Right cardiac atrium (tissue), 5 donors: Measurements from ENCODE around the gene IRF2BPL. TPM values are rescaled to one million over a fixed set of nuclear protein-coding genes. Genes with fewer than 3 reads are reported as not detected.
A peak's percentile ranks its signal among the peaks of the same experiment; 100 is the strongest.
"Not testable (repeated sequence)": the region's sequence is repeated elsewhere in the genome, so short reads cannot be mapped to it uniquely, and the experiment has no call there.

Experiments used
- ATAC-seq, 2 donors: fragments of 200-7000 bp; cut with Tn5 transposase; one replicate each; pipeline versions ENCODE4 v1.8.0 to v1.9.1; 2020; ENCODE audit warnings: moderate library complexity in 2 of 2, mild to moderate bottlenecking in 1 of 2
- DNase-seq, 3 donors: peaks; one replicate each; pipeline ENCODE4 v3.0.0-alpha.2; 2020
- H3K27ac ChIP-seq: one replicate; pipeline ENCODE4 v1.5.1; 2013; ENCODE audit warnings: mild to moderate bottlenecking, low read length, control low read depth, moderate library complexity
- H3K27me3 ChIP-seq: one replicate; pipeline ENCODE4 v1.6.1; 2013; ENCODE audit not compliant: control insufficient read depth, insufficient read depth
- H3K4me1 ChIP-seq: one replicate; pipeline ENCODE4 v1.6.1; 2013; ENCODE audit warnings: low read length; ENCODE audit not compliant: control insufficient read depth, insufficient read depth
- H3K4me3 ChIP-seq: one replicate; pipeline ENCODE4 v1.5.1; 2013; ENCODE audit warnings: low read length, control low read depth
- H3K9me3 ChIP-seq: one replicate; pipeline ENCODE4 v1.6.1; 2013; ENCODE audit warnings: low read length; ENCODE audit not compliant: control insufficient read depth
- WGBS: extraction: QIAGEN DNeasy Blood & Tissue Kit; methylation state at CpG from one replicate; pipeline ENCODE4 v1.1.7; 2013; 5-methylcytosine and 5-hydroxymethylcytosine counted together
- intact Hi-C, 4 donors: fragments of 100-400 bp; cut with DNase I; formaldehyde crosslinking; loops; one replicate each; pipeline versions ENCODE4 v1.11.0 to v1.14.0; 2022 to 2023
- polyA plus RNA-seq: library from polyadenylated mRNA; stranded (reverse); fragments of 200-250 nt; gene quantifications from one replicate; pipeline ENCODE4 v1.2.3, GENCODE V29; 2013
- total RNA-seq, 4 donors: library from RNA; stranded (reverse); fragmentation: NEBNext Ultra II Directional; extraction: Animal tissue kit (Norgen Biotek cat#: 25700); gene quantifications; one replicate each; pipeline ENCODE4 v1.2.1, GENCODE V29; 2021
- donor health status: healthy with polysubstance abuse.
- donor health status: DM: no; HTN: yes; CAD: no.
- donor health status: DM: no; HTN: no; CAD: no.
- donor health status: DM: no; HTN: yes; CAD: no; lungs with severe emphysema.
- donor health status: DM: yes; HTN: yes; CAD: no.

IRF2BPL gene
- total and polyA plus RNA-seq, 5 donors = 22.0 to 61.2 (median 49.2) TPM

DNA sequence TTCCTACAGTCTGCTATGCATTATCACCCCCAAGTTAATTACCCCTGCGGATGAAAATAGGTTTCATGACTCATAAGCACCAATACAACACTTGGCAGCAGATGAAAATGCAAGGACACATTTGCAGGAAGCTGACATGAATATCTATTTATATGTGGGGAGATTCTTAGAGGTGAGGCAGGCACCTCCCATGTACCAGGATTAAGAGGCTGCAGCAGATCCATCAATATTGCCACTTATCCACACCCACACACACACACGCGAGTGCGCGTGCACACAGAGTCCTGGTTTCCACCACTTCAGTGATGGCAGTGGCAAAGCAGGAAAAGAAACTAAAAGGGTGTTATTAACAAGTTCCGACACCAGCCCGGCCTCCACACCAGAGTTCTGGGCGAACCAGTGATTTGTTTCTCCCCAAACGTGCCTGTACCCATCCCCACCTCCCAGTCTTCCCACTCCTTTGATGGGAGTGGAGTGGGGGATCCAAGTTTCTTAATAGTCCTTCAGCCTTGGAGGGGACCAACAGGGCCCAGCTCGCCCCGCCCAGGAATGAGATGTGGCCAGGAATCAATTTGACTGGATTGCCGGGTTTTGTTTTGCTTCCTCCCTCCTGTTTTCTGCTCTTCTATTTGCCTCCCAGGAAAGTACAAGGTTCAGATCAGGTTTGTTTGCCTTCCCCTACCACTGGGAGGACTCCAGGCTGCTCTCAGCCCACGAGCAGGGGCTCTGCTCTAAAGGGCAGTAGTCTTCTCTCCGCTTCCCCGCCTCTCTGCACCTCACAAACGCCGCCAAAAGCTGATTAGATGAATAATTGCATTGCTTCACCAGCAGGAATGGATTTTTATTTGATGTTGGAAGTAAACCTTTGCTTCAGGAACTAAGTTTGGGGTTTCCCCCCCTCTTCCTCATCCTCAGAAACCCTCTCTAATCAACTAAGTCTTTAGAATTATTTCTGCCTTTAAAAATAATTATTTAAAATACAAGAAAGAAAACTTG, 5.2 kb downstream of the IRF2BPL start:
- DNase-seq (peak in 2 of 3 donors; percentile 62 to 68), ATAC-seq (peak; percentile 3 to 10)
- Histone ChIP-seq H3K27me3 (no peaks in the 10 kb centered on the region), H3K27ac (peak overlapping the region; percentile 94), H3K4me3 (peak overlapping the region; percentile 95), H3K9me3 (no peaks in the 10 kb centered on the region), H3K4me1 (peaks cover 9% of the 10 kb centered on the region)
- intact Hi-C loops = loop anchor here in 2 of 4 donors (5.0 to 10.0 kb wide), 2 partner anchors 71 to 108 kb away; no protein-coding TSS in a partner anchor
- WGBS = 27% methylated on average over 17 of the region's 17 CpGs

DNA sequence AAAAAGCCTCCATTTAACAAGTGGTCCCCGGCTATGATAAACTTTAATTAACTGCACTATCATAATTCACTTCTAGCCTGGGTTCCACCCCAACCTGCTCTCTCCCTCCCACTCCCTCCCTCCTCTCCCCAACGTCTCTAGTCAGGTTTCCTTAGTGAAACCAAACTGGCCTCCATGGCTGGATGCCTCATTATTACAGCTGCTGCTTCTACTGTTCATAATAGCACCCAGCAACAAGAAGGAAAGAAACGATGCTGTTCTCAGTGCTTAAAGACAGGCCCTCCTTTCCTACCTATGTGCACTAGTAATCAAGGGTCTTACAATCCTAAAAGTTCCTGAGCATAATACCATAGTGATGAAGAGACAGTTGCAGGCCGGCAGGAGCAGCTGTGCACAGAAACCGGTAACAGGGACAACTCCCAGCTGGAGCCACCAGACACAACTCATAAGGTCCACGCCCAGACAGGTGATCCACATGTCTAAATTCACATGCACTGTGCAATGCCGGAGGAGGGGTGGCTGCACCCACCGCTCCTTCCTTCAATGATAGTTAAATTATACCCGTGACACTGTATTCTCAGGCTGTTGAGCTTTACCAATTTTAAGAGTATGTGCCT, 6.2 kb downstream of the IRF2BPL start:
- WGBS = 60% methylated on average over 9 of the region's 9 CpGs
- Histone ChIP-seq H3K27me3 (no peaks in the 10 kb centered on the region), H3K4me3 (no peak overlapping the region), H3K27ac (peak overlapping the region; percentile 79), H3K4me1 (peaks cover 9% of the 10 kb centered on the region), H3K9me3 (no peaks in the 10 kb centered on the region)
- no peak for ATAC-seq
- intact Hi-C loops = loop anchor here in 2 of 4 donors (5.0 to 10.0 kb wide), 2 partner anchors 70 to 108 kb away; no protein-coding TSS in a partner anchor
- DNase-seq = no peak

GRCh38 chr14:77021424-77021823, 7.1 kb downstream of the IRF2BPL start:
- not testable (repeated sequence) for DNase-seq, H3K4me1 ChIP-seq, H3K9me3 ChIP-seq, H3K4me3 ChIP-seq, H3K27me3 ChIP-seq, ATAC-seq
- 95% methylated on average over 11 of the region's 11 CpGs for WGBS
- H3K27ac ChIP-seq = peak overlapping the region; percentile 6
- intact Hi-C loops = loop anchor here in 2 of 4 donors (5.0 to 10.0 kb wide), 2 partner anchors 69 to 107 kb away; no protein-coding TSS in a partner anchor

GRCh38 chr14:77018785-77019184, 9.7 kb downstream of the IRF2BPL start:
- peaks cover 10% of the 10 kb centered on the region for H3K4me1 ChIP-seq
- ATAC-seq (no peak), DNase-seq (no peak)
- no peaks in the 10 kb centered on the region for H3K27me3 ChIP-seq
- H3K27ac ChIP-seq = no peak overlapping the region
- no peak overlapping the region for H3K4me3 ChIP-seq
- intact Hi-C loops = no loop called here
- 92% methylated on average over 3 of the region's 3 CpGs for WGBS
- H3K9me3 ChIP-seq = no peaks in the 10 kb centered on the region

DNA sequence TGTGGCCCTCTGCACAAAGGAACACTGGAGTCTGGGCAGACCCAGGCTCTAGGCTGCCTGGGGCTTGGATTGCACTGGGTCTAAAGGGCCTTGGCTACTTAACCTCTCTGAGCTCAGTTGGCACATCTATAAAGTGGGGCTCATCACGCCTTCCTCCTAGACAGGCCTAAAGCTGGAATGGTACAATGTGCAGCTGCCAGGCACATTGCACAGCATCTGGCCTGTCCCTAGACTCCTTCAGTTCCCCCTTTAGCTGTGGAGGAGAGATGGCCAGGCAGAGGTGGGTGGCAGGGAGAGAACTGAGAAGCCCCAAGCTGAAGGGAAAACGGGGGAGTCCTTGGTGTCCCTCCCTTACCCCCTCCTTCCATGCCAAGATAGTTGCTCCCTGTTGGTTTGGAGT, 10.8 kb downstream of the IRF2BPL start:
- peaks cover 10% of the 10 kb centered on the region for H3K4me1 ChIP-seq
- H3K9me3 ChIP-seq = no peaks in the 10 kb centered on the region
- WGBS = 69% methylated on average over 2 of the region's 2 CpGs
- peak in 1 of 3 donors; percentile 14 for DNase-seq
- no peaks in the 10 kb centered on the region for H3K27me3 ChIP-seq
- intact Hi-C loops = no loop called here
- no peak for ATAC-seq
- no peak overlapping the region for H3K27ac ChIP-seq
- no peak overlapping the region for H3K4me3 ChIP-seq

GRCh38 chr14:77014734-77015133, 13.8 kb downstream of the IRF2BPL start:
- H3K27me3 ChIP-seq = no peaks in the 10 kb centered on the region
- H3K27ac ChIP-seq = peak overlapping the region; percentile 63
- DNase-seq (no peak), ATAC-seq (no peak)
- intact Hi-C loops = no loop called here
- H3K4me3 ChIP-seq = no peak overlapping the region
- no peaks in the 10 kb centered on the region for H3K9me3 ChIP-seq
- H3K4me1 ChIP-seq = peaks cover 10% of the 10 kb centered on the region
- 94% methylated on average over 7 of the region's 7 CpGs for WGBS

GRCh38 chr14:77014004-77014604, 14.4 kb downstream of the IRF2BPL start:
- peak; percentile 88 to 90 for ATAC-seq
- H3K27ac ChIP-seq = peak overlapping the region; percentile 63
- intact Hi-C loops = no loop called here
- no peaks in the 10 kb centered on the region for H3K9me3 ChIP-seq
- H3K27me3 ChIP-seq = no peaks in the 10 kb centered on the region
- peaks cover 10% of the 10 kb centered on the region for H3K4me1 ChIP-seq
- WGBS = 40% methylated on average over 9 of the region's 9 CpGs
- H3K4me3 ChIP-seq = no peak overlapping the region
- DNase-seq = peak; percentile 61 to 88 (median 86)

DNA sequence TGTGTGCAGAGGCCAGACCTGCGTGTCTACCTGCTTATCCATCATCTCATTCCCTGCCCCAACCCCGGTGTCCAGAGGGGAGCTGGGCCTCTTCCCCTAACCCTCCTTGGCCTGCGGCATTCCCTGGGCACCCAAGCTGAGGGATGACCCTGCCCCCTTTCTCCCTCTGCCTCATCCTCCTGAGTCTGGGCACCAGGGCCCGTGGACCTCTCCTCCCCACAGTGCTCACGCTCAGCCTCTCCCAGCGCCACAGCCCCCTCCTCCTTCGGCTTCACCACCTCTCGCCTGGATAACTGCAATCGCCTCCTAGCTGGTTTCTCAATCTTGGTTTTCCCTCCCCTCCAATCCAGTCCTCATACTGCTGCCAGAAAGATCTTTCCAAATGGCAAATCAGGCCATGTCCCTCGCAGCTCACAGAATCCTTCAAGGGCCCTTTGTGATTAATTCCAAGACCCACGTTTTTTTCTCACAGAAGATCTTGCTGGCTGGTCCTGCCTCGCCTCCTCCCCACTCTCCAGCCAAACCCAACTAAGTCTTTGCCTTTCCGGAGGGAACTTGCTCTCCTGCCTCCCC, 16.2 kb downstream of the IRF2BPL start:
- no peaks in the 10 kb centered on the region for H3K27me3 ChIP-seq
- intact Hi-C loops = no loop called here
- ATAC-seq = peak; percentile 8 to 21
- H3K4me1 ChIP-seq = peaks cover 14% of the 10 kb centered on the region
- H3K4me3 ChIP-seq = no peak overlapping the region
- no peaks in the 10 kb centered on the region for H3K9me3 ChIP-seq
- 64% methylated on average over 13 of the region's 13 CpGs for WGBS
- DNase-seq = peak; percentile 32 to 70 (median 66)
- H3K27ac ChIP-seq = peak overlapping the region; percentile 9

DNA sequence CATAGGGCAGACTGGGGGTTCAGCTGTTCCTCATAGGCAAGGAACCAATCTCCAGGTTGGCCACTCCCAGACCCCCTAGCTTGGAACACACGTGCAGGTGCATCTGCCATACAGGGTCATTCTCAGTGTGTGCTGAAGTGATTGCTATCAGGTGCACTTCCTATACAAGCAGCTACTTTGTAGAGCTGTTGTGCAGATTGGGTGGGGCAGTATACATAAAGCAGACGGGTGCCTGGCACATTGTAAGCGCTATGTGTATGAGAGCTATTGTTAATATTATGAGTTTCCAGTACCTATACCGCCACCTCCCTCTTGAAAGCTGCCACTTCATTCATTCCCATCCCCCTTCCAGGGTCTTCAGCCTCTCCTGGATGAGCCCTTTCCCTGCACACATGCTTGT, 17.3 kb downstream of the IRF2BPL start:
- 93% methylated on average over 4 of the region's 4 CpGs for WGBS
- ATAC-seq (no peak), DNase-seq (no peak)
- Histone ChIP-seq H3K4me3 (no peak overlapping the region), H3K27ac (no peak overlapping the region), H3K9me3 (no peaks in the 10 kb centered on the region), H3K27me3 (no peaks in the 10 kb centered on the region), H3K4me1 (peaks cover 16% of the 10 kb centered on the region)
- intact Hi-C loops = no loop called here

GRCh38 chr14:77009014-77009413, 19.5 kb downstream of the IRF2BPL start:
- intact Hi-C loops = no loop called here
- H3K4me3 ChIP-seq = no peak overlapping the region
- WGBS = 98% methylated on average over 3 of the region's 3 CpGs
- ATAC-seq = no peak
- no peak overlapping the region for H3K27ac ChIP-seq
- H3K4me1 ChIP-seq = peaks cover 14% of the 10 kb centered on the region
- no peak for DNase-seq
- H3K9me3 ChIP-seq = no peaks in the 10 kb centered on the region
- H3K27me3 ChIP-seq = no peaks in the 10 kb centered on the region
